Ishikawa (cell line): ENCODE measurements around the gene URB1.

Experiments
- CEBPB ChIP-seq: IDR thresholded peaks from 2 replicates; pipeline ENCODE4 v1.6.1; 2012
- CREB1 ChIP-seq: IDR thresholded peaks from 2 replicates; pipeline ENCODE4 v1.6.1; 2012; ENCODE audit warnings: low read depth
- EP300 ChIP-seq: IDR thresholded peaks from 2 replicates; pipeline ENCODE4 v1.6.1; 2012; ENCODE audit warnings: borderline replicate concordance
- RAD21 ChIP-seq: IDR thresholded peaks from 2 replicates; pipeline ENCODE4 v1.6.1; 2012; ENCODE audit warnings: low read depth
- YY1 ChIP-seq: IDR thresholded peaks from 2 replicates; pipeline ENCODE4 v1.6.1; 2012; ENCODE audit warnings: low read depth
- ZBTB7A ChIP-seq: IDR thresholded peaks from 2 replicates; pipeline ENCODE4 v1.6.1; 2012; ENCODE audit warnings: low read depth
- TF ChIP-seq, protein P1 (sequence below): IDR thresholded peaks from 2 replicates; pipeline ENCODE4 v1.6.1; 2012

DNA sequence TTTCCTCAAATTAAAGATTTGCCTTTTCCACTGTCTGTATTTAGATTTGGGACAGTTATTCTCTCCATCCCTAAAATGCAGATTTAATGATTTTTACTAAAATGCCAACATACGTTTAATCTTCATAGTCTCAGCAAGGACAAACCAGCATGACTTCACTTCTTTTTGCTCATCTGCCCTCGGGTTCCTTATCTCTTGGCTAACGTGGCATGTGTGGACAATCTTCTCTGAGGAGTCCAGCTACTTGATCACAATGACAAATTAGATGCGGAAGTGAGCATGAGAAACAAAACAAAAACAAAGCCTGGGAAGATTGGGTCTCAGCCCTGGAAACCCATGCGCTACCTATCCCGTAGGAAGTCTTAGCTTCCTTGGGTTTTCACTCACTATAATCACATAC, 93.1 kb downstream of the URB1 start:
- no peak for TF ChIP-seq CEBPB
- no peak for TF ChIP-seq ZBTB7A
- TF ChIP-seq CREB1 = no peak
- no peak for TF ChIP-seq YY1
- TF ChIP-seq RAD21 = no peak
- TF ChIP-seq, protein P1, sequence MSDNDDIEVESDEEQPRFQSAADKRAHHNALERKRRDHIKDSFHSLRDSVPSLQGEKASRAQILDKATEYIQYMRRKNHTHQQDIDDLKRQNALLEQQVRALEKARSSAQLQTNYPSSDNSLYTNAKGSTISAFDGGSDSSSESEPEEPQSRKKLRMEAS = no peak
- no peak for TF ChIP-seq EP300
